ENCODE measurements around the gene TOPBP1. TPM values are rescaled to one million over a fixed set of nuclear protein-coding genes. Genes with fewer than 3 reads are reported as not detected.

The TOPBP1 gene
- total RNA-seq = 30.8 TPM

GRCh38 chr3:133661454-133662277 lies at the start of gene TOPBP1:
TSS of gene TOPBP1 (minus strand) at chr3:133661941. CDS start at chr3:133661127, 814 bp downstream.

GRCh38 chr3:133573629-133574194 lies 88.0 kb downstream of the TOPBP1 start, which contains the start of gene CDV3:
TSS of gene CDV3 (plus strand) at chr3:133573686. CDS start at chr3:133574045, 359 bp downstream.

Small RNAs within 50 kb of the gene (small RNA-seq; reads per million reads assigned to genes)
- not detected for gene RF00438 (ENCODE audit: low replicate concordance)
- gene RNA5SP140 (ENCODE audit: low replicate concordance) = not detected
- gene RNU6-678P (ENCODE audit: low replicate concordance) = not detected

Other genes starting within 250 kb of the TOPBP1 start
- gene CDV3, start 88.3 kb downstream of the TOPBP1 start, total RNA-seq = 94.7 TPM
- 4.5 TPM for gene TF, start 84.5 kb upstream of the TOPBP1 start, total RNA-seq
- 20.9 TPM for gene SRPRB, start 143.9 kb upstream of the TOPBP1 start, total RNA-seq
- gene RAB6B, start 233.9 kb upstream of the TOPBP1 start, total RNA-seq = 5.3 TPM